ENCODE data around the gene GPT2. TPM values are rescaled to one million over a fixed set of nuclear protein-coding genes. Genes with fewer than 3 reads are reported as not detected.

GPT2 gene
- total and polyA plus RNA-seq, 2 donors (not counting 3 experiments of a cell fraction or from before 2014, with no cell fraction given) = 10.8 to 17.9 TPM

DNA sequence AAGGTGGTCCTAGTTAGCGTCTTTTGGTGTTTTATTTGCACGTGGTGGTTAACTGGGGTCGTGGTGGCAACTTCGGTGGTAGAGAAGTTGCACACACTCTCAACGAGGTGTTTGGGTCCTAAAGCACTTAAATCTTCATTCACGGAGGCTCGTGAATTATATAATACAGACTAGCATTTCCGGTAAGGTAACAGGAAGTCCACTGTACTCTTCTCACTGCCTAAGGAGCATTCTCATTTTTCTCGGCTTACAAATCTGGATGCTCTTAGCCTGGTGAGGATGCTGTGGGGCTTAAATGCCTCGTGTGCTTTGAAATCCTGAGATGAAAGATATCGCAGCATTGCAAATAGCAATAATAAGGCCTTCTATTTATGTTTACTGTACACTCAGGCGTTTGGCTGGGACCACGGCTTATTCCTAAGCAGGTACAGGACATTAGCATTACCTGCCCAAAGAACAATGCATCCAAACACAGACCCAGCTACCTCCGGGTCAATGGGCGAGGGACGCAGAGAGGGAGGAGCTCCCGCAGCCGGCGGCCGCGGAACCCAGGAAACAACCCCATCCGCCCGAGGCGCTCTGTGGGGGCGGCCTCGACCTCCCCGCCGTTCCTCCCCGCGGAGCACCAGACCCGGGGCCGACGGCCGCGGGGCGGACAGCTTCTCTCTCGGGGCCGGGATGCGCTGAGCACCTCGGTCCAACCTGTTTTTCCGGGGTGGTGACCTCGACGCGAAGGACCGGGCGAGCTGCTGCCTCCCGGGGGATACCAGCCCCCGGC, 88.5 kb downstream of the GPT2 start:
- H3K4me2 ChIP-seq (ENCODE audit: insufficient read depth, low read length) = peak overlapping the region; percentile 97
- peaks cover 19% of the 10 kb centered on the region for H3K4me1 ChIP-seq (ENCODE audit: control insufficient read depth, extremely low read depth, insufficient read depth, low read length)
- no peaks in the 10 kb centered on the region for H3K27me3 ChIP-seq (ENCODE audit: control insufficient read depth in 2 of 2, insufficient read depth in 2 of 2, low read length in 2 of 2)
- TSS peak; percentile 32 for BruUV-seq (replicated peaks)
- ChIA-PET CTCF (interaction anchor here (1.0 to 5.3 kb wide), 6 partner anchors 25 to 1650 kb away, joined by 3 to 31 read pairs (median 9); partner anchors contain the start of gene NETO2), POLR2A (interaction anchor here (0.5 kb wide), 2 partner anchors 62 to 65 kb away, joined by 3 to 6 read pairs; no protein-coding TSS in a partner anchor)
- peaks cover 3 to 14% of the 10 kb centered on the region in 2 experiments for H3K36me3 ChIP-seq (ENCODE audit: control insufficient read depth in 2 of 2, extremely low read depth in 1 of 2, insufficient read depth in 2 of 2, low read length in 2 of 2)
- peak overlapping the region; percentile 90 for H3K9ac ChIP-seq (replicated peaks; ENCODE audit: extremely low read depth, insufficient read depth, low read length)
- DNase-seq (ENCODE audit: low read depth, low spot score) = peak; percentile 20
- no peak for TF ChIP-seq JUN (IDR thresholded peaks at IDR 0.05; ENCODE audit: borderline replicate concordance, insufficient read depth, insufficient read length, low read depth)
- no peak for TF ChIP-seq EZH2 (IDR thresholded peaks at IDR 0.05; ENCODE audit: borderline replicate concordance, low read depth, low read length, severe bottlenecking)
- TF ChIP-seq, protein P1, sequence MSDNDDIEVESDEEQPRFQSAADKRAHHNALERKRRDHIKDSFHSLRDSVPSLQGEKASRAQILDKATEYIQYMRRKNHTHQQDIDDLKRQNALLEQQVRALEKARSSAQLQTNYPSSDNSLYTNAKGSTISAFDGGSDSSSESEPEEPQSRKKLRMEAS (IDR thresholded peaks at IDR 0.05; ENCODE audit: insufficient read depth, insufficient read length) = no peak
- H3K4me3 ChIP-seq (replicated peaks in 1 of 3; ENCODE audit: insufficient read depth in 1 of 3, low read depth in 1 of 3, low read length in 3 of 3) = peak overlapping the region; percentile 76 to 94 (median 89)
- H2AFZ ChIP-seq (ENCODE audit: low read depth, low read length) = peak overlapping the region; percentile 91
- peak overlapping the region; percentile 18 for H3K27ac ChIP-seq (ENCODE audit: insufficient read depth, low read depth, low read length)
- dilution Hi-C loops (cut with MboI; ENCODE audit: extremely low pct_ligation_motif_present, low sequenced_read_pairs) = no loop called here
- peak; percentile 75 for FAIRE-seq
- H3K9me3 ChIP-seq (replicated peaks; ENCODE audit: control insufficient read depth, insufficient read depth, low read length) = no peaks in the 10 kb centered on the region
- intact Hi-C loops (cut with micrococcal nuclease) = loop anchor here (1.0 to 10.0 kb wide), 4 partner anchors 65 to 1392 kb away; partner anchors contain the start of genes ORC6 and VPS35
- no peaks in the 10 kb centered on the region for H3K9me1 ChIP-seq (replicated peaks; ENCODE audit: control insufficient read depth, extremely low read depth, insufficient read depth, low read length)
- H4K20me1 ChIP-seq (replicated peaks; ENCODE audit: control insufficient read depth, extremely low read depth, insufficient read depth, low read length) = peaks cover 5% of the 10 kb centered on the region
- peaks cover 47% of the 10 kb centered on the region for H3K79me2 ChIP-seq (ENCODE audit: control insufficient read depth, insufficient read depth, low read length)

All from endothelial cell of umbilical vein (primary cell).